SH-SY5Y (cell line): Measurements from ENCODE around the gene GXYLT2.

ENCODE experiments used
- GATA2 ChIP-seq: IDR thresholded peaks from 2 replicates; pipeline ENCODE4 v1.6.1; 2011; ENCODE audit warnings: mild to moderate bottlenecking, low read depth, low read length
- GATA3 ChIP-seq: IDR thresholded peaks from 2 replicates; pipeline ENCODE4 v1.6.1; 2011; ENCODE audit warnings: low read depth, mild to moderate bottlenecking, low read length, moderate library complexity

DNA sequence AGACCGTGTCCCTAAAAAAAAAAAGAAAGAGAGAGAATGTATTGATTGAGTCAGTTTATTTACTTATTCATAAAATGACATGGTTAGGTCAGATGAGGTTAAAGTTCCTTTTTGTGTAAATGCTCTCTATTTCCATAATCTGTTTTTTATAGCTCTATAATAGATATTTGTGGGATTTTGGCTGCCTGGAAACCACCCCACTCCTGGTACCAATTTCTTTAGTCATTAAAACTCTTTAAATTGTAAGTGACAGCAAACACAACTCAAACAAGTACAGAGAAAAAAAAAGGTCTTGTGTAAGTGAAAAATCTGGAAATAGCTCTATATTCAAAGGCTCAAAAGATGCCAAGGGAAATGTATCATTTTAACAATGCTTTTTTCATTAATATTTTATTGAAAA, 97.7 kb downstream of the GXYLT2 start:
- TF ChIP-seq GATA2 (no peak), GATA3 (no peak)
